Measurements from ENCODE around the gene GRB10.
A peak's percentile ranks its signal among the peaks of the same experiment; 100 is the strongest.

Gene GRB10

DNA sequence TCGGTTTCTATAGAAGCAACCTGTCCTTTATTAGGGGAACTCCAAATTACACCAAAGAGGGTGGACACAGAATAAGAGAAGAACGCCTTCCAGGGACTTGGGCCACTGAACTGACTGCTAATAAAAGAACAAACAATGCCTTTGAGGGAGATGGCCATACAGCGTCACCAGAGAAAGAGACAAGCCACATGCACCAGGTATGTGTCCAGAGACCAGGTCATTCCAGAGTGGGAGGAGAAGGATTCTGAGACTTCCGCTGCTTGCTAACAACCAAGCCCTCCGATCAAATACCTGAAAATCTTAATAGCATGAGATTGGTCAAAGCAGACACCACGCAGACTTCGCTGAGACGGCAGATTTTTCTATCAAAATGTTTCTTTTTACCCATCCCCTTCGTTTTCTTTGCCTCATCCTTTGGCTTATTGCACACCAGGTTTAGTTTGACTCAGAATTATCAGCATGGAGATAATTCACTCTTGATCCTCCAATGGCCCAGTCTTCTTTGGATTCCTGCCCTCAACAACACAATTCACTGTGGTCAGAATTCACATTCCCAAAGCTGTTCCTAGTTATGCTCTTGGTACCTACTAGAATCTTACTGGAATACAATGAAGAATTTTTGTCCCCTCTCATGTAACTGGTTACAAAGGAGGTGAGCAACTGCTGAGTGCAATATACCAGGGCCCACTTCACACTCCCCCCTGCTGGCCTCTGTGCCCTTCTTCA is 130.1 kb downstream of the GRB10 start:
- DNase-seq, result no peak

DNA sequence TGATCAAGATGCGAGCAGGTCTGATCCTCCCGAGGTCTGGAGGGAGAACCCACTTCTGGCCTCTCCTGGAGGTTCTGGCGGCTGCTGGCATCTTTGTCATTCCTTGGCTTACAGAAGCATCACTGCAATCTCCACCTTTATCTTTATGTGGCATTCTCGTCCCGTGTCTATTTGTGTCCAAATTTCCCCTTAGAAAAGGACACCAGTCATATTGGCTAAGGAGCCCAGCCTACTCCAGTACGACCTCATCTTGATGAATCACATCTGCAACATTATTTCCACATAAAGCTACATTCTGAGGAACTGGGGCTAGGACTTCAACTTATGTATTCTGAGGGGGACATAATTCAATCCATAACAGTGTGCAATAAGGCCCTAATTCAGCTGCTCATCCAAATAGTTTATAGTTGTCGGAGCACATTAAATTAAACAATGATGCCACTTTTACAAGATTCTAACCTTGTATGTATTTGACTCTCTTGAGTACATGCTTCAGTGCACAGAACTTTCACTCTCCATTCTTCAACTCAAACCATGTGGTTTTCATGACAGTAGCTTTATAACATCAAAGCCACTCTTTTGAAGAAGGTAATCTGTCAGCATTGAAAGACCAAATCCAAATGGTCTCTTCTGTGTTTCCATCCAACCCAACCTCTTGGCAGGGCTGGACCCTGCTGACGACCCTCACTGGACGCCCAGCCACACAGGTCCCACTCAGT is 131.3 kb downstream of the GRB10 start:
- no peak for DNase-seq

DNA sequence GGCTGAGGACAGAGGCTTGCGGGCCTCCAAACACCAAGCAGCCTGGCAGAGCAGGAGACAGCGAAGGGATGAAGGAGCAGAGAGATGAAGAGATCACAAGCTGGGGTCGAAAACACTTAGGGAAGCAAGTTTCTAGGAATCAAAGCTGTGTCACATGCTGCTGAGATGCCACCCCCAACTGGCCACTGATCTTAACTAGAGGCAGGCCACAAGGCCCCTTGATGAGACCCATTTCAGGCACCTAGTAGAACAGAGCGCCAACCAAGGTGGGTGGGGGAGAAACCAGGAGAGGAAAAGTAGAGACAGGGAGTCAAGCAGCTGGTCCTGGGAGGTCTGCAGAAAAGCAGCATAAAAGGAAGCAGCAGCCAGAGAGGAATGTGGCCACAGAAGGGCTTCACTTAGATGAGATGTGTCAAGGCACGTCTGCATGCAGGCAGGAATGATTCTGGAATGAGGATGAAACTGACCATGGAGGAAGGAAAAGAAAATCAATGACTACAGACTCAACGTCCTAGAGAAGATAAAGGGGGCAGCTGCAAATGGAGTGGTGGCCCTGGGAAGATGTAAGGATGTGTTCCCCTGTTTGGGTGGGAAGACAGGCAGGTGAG is 132.5 kb downstream of the GRB10 start:
- no peak for DNase-seq

DNA sequence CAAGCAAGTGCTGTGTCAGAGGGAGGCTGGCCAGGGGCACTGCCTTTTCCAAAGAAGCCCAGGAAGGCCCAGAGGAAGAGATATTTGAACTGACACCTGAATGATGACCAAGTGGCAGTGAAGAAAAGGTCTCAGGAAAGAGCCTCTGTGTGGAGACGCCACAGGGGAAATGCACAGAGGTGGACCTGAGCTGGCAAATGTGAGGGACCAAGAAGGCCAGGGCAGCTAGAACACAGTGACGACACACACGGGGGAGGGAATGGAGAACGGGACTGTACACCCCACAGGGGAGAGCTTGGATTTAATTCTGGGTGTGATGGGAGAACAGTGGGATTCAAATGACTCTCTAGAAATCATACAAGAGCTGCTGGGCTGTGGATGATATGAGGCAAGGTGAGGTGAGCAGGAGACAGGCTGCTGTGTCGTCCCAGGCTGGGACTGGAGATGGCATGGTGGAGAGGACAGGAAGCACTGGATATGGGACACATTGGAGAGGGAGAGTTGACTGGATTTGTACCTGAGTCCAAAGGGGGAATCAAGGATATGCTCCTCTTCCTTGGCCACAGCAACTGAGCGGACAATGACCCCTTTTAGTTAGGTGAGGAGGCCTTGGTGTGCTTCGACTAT is 133.3 kb downstream of the GRB10 start:
- no peak for DNase-seq

DNA sequence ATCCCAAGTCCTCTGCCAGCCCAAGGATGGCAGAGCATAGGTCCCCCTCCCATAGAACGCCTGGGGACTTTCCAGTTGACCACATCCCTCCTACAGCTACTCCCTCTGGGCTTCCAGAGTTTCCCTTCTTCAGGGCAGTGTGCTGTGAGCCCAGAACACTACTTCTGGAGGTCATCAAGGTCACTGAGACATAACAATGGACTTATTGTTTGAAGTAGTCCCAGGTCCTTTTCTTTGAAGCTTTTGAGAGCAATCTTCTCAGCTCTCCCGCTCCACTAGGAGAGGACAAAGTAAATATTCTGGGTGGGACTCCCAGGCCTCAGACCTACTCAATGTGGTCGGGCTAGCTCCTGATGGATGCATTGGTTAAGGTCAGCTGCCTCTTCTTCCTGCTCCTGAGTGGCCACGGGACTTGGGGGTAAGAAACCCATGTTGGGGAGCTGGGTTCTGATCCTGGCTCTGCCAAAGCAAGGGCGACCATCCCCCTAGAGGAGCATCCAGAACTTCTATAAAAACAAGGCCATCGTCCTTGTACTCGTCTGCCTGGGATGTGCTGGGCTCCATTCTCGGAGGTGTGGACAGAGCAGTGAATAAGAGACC is 134.0 kb downstream of the GRB10 start:
- DNase-seq, result no peak

DNA sequence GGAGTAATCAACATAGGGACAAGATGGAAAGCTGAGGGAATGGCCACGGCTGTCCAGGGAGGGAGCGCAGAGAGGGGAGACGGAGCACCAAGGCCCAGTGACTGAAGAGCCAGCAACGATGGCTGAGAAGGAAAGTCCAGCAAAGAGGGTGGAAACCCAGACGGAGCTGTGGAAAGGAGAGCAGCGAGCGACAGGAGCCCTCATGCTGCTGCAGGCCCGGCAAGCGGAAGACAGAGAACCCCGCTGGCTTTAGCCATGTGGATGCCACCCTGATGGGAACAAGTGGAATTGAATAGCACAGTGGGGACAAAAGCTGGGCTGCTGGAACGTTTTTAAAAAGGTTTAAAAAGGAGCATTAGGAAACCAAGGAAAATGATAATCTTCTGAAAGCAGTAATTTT is 134.6 kb downstream of the GRB10 start:
- DNase-seq, result no peak

DNA sequence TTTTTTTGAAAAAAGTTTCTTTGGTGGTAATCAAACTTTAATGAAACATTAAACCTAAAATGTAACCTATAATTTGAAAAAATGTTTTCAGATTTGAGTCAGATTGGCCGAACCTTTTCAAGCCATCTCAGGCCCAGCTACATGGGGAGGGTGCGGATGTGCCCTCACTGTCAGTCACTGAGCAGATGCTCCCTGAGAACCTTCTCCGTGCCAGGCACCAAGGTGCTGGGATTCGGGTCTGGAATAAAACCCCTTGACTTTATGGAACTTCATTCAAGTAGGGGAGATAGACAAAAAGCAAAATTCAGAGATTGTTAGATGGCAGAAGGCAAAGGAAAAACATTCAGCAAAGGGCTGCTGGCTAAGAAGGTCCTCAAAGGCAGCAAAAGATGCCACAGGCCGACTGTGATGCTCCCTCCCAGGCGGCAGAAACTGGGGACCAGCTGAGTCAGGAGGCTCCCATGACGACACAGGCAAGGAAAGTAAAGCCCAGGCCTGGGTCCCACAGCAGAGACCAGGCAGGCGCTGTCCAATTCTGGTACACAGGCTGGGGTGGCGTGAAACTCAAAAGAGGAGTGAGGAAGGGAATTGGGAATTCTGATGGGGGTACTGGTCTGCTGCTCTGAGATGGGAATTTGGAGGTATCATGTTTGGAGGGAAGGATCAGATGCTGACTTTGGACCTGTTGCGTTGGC is 135.3 kb downstream of the GRB10 start:
- DNase-seq, result no peak

DNA sequence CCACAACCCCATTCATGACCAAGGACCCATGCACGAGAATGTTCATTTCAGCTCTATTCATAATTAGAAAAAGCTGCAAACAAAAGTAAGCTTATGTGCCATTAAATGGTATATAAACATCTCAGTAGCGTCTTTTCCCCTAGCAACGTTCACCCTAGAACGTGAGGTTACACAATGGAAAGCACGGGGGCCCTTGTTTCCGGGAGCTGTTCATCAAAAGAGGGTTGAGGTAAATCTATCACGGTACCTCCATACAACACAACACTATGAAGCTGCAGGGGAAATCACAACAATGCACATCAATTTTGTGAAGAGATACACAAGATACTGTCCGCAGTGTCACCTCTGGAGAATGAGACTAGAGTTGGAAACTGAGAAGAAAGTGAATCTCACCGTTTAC is 136.6 kb downstream of the GRB10 start:
- DNase-seq, result no peak

DNA sequence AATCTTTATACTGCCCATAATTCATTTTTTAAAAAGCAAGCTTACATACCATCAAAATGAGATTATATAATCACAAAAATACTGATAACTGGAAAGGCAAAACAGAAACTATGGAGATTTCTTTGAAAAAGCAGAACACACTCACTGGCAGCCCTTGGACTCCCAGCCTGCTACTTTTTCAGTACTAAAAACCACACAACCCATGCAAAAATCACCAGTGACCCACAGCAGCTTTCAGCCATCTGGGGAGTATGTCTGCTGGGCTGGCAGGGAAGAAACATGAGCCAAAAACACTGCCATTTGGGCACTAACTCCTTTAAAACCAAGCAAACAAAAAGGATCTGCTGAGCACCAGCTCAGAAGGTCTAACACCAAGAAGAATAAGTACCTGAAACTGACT is 137.5 kb downstream of the GRB10 start:
- no peak for DNase-seq

DNA sequence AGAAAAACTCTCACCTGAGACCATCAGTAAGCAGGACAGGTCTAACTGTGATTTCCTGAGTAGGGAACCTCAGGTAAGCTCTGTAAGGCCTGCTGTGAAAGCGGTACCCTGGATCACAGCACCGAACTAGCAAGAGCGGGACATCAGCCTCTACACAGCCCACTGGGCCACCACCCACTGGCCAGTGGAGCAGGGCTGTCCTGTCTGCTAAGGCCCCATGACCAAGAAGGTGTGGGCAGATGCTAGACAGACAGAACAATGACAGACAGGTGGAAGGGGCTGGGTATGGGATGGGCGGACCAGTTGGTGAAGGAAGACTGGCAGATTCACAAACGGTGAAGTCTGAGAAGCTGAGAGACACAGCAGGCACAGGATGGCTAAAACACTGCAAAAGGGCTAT is 138.1 kb downstream of the GRB10 start:
- no peak for DNase-seq

DNA sequence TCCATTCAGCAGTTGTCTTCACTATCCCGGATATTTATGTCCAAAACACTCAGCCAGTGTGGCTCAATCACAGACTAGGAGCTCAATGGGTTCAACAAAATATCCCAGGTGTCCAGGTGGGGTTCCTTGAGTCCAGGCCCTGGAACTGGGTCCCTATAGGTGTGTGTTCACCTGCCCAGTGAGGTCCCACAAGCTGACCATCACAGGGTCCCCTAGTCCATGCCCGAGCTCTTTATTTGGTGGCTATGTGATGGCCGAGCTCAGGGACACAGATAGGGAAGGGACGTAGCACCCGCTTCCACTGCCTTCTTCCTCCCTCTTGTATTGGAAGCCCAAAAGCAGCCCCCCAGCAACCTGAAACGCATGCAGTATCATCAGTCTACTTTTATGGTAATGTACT is 138.6 kb downstream of the GRB10 start:
- DNase-seq, result no peak

DNA sequence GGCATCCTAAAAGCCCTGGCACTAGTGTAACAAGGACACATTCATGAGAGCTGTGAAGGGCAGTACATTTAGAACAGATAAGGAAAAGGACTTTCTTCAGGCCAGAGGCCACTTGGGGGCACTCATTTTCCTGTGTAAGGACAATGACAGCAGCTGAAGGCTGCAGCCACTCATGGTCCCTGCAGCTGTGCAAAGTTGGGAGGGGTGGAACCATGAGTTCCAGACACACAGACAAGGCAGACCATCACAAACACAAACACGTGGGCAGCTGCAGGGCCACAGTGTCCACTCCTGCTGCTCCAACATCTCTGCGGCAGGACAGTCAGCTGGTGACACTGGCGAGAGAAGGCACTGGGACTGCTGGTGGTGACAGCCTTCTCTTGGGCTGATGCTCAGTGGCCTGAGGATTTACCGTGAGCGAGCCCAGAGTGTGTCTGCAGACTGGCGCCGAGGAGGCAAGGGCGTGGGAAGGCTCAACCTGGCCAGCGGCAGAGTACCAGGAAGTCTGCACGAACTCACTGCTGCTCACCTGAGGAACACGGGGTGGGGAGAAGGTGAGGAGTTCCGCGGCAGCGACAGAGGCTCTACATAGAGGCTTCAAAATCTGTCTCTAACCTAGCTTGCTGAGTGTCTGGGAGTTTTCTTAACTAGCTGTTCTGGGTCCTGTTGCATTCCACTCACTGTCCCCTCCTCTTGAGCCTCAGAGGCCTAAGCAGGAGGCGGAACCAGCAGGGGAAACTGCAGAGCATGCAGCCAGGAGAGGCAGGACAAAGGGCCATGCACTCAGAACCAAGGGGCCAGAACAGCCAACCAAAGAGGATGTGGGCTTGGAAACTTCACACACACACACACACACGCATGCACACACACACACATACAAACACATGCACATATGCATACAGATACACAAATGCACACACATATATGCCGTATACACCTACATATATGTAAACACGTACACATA is 141.0 kb downstream of the GRB10 start:
- peak; percentile 6 for DNase-seq

DNA sequence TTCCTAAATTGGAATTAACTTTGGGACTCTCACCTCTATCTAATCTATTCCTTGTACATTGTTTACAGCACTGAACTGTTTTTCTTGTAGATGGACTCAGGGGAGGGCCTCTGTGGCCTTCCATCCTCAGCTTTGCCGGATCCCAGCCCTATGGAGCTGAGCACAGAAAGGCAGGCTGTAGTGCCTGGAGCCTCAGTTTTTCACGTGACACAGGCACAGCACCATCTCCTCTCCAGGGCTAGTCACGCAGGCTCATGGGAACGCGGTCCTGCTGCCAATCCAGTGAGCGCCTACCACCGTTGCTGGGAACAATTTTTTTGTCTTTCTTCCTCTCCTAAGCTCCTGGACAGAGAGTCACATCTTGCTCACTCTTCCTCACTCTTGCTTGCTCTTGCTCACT is 141.9 kb downstream of the GRB10 start:
- no peak for DNase-seq

DNA sequence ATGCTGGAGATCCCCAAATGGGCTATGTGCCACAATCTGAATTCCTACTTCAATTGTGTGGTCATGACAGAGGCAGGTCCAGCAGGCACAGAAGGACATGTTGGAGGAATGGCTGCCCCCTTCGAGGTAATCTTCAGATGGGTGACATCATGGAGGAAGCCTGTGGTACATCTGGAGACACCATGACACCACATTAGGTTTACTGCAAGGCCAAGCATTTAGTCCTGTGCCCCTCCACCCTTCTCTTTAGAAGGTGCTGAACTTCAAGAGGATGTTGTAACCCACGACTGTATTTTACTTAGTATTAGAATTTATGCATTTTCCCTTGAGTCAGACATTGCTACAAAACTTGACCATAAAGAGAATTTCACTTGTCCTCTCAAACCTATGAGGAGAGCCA is 142.4 kb downstream of the GRB10 start:
- DNase-seq, result no peak

DNA sequence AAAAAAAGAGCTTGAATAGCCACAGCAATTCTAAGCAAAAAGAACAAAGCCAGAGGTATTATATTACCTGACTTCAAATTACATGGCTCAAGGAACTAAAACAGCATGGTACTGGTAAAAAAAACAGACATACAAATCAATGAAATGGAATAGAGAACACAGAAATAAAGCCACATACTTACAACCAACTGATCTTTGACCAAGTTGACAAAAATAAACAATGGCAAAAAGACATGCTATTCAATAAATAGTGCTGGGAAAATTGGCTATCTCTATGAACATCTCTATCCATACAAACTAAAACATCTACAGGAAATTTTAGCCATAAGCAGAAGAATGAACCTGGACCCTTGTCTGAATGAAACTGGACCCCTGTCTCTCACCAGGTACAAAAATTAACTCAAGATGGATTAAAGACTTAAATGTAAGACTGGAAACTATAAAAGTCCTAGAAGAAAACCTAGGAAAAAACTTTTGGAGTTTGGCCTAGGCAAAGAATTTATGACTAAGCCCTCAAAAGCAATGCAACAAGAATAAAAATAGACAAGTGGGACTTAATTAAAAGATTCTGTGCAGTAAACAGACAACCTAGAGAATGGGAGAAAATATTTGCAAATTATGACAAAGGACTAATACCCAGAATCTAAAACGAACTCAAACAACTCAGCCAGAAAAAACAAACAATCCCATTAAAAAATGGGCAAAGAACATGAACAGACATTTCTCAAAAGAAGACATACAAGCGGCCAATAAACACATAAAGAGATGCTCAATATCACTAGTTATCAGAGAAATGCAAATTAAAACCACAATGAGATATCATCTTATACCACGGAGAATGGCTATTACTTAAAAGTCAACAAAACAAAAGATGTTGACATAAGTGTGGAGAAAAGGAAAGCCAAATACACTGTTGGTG is 144.7 kb downstream of the GRB10 start:
- no peak for DNase-seq

DNA sequence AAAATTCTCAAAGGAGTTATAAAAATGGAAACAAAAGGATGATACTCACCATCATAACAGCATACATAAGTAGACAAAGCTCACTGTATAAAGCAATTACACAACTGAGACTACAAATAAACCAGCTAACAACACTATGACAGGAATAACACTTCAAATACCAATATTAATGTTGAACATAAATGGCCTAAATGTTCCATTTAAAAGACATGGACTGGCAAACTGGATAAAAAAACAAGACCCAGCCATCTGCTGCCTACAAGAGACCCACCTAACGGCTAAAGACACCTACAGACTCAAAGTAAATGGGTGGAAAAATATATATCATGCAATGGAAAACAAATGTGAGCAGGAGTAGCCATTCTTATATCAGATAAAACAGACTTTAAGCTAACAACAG is 148.3 kb downstream of the GRB10 start:
- no peak for DNase-seq

DNA sequence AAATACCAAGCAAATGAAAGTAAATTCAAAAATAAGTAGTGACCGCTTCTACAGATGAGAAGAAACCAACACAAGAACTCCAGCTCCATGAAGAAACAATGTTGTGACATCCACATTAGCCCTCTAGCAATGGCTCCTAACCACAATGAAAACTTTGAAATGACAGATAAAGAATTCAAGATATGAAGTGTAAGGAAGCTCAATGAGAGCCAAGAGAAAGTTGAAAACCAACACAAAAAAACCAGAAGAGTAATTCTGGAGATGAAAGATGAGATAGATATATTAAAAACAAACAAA is 149.3 kb downstream of the GRB10 start:
- no peak for DNase-seq

DNA sequence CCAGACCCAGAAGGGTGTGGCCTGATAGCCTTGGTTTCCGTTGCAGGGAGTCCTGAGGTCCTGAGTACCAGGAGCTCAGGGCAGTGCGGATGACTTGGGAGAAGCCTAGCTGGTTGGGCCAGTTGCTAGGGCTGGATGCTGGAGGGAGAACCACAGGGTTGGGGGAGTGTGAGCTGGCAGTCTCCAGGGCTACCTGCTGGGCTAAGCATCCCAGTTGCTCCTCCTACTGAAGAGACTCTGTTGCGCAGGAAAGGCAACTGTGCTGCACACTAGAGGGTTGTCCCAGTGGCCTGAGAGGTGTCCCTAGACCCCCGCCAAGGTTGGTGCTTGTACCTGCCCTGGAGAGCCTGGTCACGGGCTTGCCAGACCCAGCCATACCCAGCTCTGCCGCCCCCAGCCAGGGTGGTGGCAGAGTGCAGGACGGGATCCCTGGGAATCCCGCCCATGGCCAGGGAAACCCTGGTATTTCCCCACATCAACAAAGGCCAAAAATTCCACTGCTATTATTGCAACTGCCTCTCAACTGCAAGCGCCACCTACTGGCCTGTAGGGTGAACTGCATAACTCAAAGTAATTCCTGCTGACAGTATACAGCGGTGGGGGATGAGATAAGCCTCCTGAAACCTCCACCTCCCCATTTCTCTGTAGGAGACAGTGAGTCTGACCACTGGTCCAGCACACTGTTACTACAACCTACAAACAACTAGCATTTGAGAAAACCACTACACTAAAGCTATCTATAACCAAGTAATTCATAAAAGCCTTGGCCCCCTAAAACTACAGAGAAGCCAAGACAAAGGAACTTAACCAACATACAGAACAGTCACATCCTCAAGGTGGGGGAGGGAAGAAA is 149.9 kb downstream of the GRB10 start:
- DNase-seq, result peak; percentile 57

DNA sequence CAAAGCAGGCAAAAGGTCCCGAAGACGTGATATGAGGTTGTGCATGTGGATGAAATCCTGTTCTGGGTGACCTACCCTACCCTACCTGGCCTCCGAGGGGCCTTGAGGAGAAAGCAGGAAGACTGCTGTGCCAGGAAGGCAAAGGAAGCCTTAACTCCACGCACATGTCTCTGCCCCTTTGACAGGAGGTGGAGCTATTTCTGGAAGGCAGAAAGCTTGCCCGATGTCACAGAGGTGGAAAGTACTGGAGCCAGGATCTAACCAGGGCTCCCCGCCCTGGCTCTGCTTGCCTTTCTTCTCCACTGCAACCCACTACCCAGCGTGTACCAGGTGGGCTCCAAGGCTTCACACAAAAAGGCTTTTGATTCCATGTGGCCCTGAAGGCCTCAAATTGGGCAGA is 151.1 kb downstream of the GRB10 start:
- no peak for DNase-seq

DNA sequence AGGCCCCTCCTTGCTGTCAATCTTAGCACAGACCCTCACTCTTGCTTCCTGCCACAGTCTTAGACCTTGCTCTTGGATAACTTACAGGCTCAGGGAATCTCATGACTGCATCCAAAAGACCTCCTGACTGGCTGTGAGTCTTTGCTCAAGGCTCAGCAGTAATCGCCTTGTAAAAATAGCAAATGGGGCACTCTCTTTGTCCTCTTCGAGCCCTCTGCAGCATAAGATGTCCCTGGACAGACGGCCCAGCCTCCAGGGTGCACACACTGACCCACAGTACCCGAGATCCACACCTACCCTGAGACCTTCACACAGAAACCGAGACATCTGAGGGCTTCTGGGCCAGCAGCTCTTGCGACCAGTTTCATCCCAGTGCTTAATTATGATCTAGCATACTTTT is 151.6 kb downstream of the GRB10 start:
- no peak for DNase-seq

Measured in COR-L47 (cell line).